Measurements from ENCODE around the gene KLHDC9.

The KLHDC9 gene

GRCh38 chr1:161098210-161099068 lies at the start of gene KLHDC9:
Gene KLHDC9, plus strand, starts transcription at chr1:161098361. Its CDS starts 175 bp downstream, at chr1:161098536.
- no peak for TF ChIP-seq LEF1 (IDR thresholded peaks at IDR 0.05; ENCODE audit: borderline replicate concordance)
- no peak for TF ChIP-seq NFRKB (IDR thresholded peaks at IDR 0.05)
- ChIA-PET POLR2A (interaction anchor here (0.7 to 2.2 kb wide), 5 partner anchors 19 to 101 kb away, joined by 3 to 8 read pairs (median 3); partner anchors contain the start of genes DEDD, NIT1, PFDN2 and UFC1), CTCF (interaction anchor here (0.6 to 2.2 kb wide), 5 partner anchors 11 to 336 kb away, joined by 3 to 9 read pairs (median 3); partner anchors contain the start of genes NIT1 and PFDN2)
- peak; percentile 79 for DNase-seq (ENCODE audit: extremely low spot score)

GRCh38 chr1:161048949-161049722 lies 49.0 kb upstream of the KLHDC9 start:
- ChIA-PET POLR2A (interaction anchor here (2.3 kb wide), 1 partner anchor 10 kb away, joined by 5 read pairs; no protein-coding TSS in a partner anchor), CTCF (no interaction called here)
- no peak for DNase-seq (ENCODE audit: extremely low spot score)
- no peak for TF ChIP-seq L3MBTL2 (conservative IDR thresholded peaks at IDR 0.05)
- TF ChIP-seq ARNT (IDR thresholded peaks at IDR 0.05), result no peak
- TF ChIP-seq FOXM1 (IDR thresholded peaks at IDR 0.05; ENCODE audit: borderline replicate concordance), result no peak
- TF ChIP-seq ELF4 (IDR thresholded peaks at IDR 0.05), result no peak
- TF ChIP-seq ZNF384 (IDR thresholded peaks at IDR 0.05), result no peak
- TF ChIP-seq FOXA1 (IDR thresholded peaks at IDR 0.05), result no peak
- TF ChIP-seq HDGF (IDR thresholded peaks at IDR 0.05; ENCODE audit: borderline replicate concordance), result no peak
- TF ChIP-seq FOXK2 (IDR thresholded peaks at IDR 0.05), result no peak
- TF ChIP-seq NFRKB (IDR thresholded peaks at IDR 0.05), result no peak
- TF ChIP-seq LEF1 (IDR thresholded peaks at IDR 0.05; ENCODE audit: borderline replicate concordance), result no peak
- no peak for TF ChIP-seq PKNOX1 (IDR thresholded peaks at IDR 0.05)
- TF ChIP-seq TARDBP (IDR thresholded peaks at IDR 0.05), result no peak
- TF ChIP-seq SUZ12 (IDR thresholded peaks at IDR 0.05), result no peak
- no peak for TF ChIP-seq CTBP1 (IDR thresholded peaks at IDR 0.05; ENCODE audit: borderline replicate concordance)
- TF ChIP-seq BHLHE40 (IDR thresholded peaks at IDR 0.05; ENCODE audit: borderline replicate concordance), result no peak
- no peak for TF ChIP-seq SP1 (IDR thresholded peaks at IDR 0.05)

DNA sequence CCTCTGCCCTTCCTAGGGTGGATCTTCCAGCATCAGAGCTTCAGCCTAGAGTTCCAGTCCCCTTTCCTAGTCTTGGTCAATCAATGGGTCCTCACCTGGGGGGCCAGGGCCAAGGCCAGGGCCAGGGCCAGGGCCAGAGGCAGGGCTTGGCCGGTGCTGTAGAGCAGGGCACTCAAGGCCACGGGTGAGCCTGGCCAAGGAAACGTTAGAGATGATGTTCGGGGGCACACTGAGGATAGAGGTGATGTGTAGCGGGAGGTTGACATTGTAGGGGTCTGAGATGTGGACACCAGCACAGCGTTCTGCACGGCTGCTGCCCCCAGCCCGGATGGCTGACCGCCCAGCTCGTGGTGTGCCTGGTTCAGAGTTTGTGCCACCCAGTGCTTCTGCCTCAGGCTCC lies 46.9 kb upstream of the KLHDC9 start:
- ChIA-PET CTCF (no interaction called here), POLR2A (no interaction called here)
- no peak for DNase-seq (ENCODE audit: extremely low spot score)
- TF ChIP-seq FOXM1 (IDR thresholded peaks at IDR 0.05; ENCODE audit: borderline replicate concordance) (no peak), ZNF384 (IDR thresholded peaks at IDR 0.05) (no peak), SUZ12 (IDR thresholded peaks at IDR 0.05) (no peak), HDGF (IDR thresholded peaks at IDR 0.05; ENCODE audit: borderline replicate concordance) (no peak), FOXA1 (IDR thresholded peaks at IDR 0.05) (no peak), LEF1 (IDR thresholded peaks at IDR 0.05; ENCODE audit: borderline replicate concordance) (no peak), PKNOX1 (IDR thresholded peaks at IDR 0.05) (no peak), ELF4 (IDR thresholded peaks at IDR 0.05) (no peak)

GRCh38 chr1:161052899-161053298 lies 45.3 kb upstream of the KLHDC9 start:
- POLR2A ChIA-PET, result no interaction called here
- TF ChIP-seq L3MBTL2 (conservative IDR thresholded peaks at IDR 0.05) (no peak), SP1 (IDR thresholded peaks at IDR 0.05) (no peak), FOXA1 (IDR thresholded peaks at IDR 0.05) (no peak), LEF1 (IDR thresholded peaks at IDR 0.05; ENCODE audit: borderline replicate concordance) (no peak), FOXK2 (IDR thresholded peaks at IDR 0.05) (no peak), HDGF (IDR thresholded peaks at IDR 0.05; ENCODE audit: borderline replicate concordance) (no peak), ARNT (IDR thresholded peaks at IDR 0.05) (no peak), FOXM1 (IDR thresholded peaks at IDR 0.05; ENCODE audit: borderline replicate concordance) (no peak), ELF4 (IDR thresholded peaks at IDR 0.05) (no peak), PKNOX1 (IDR thresholded peaks at IDR 0.05) (no peak), CTBP1 (IDR thresholded peaks at IDR 0.05; ENCODE audit: borderline replicate concordance) (no peak), ZNF384 (IDR thresholded peaks at IDR 0.05) (no peak), BHLHE40 (IDR thresholded peaks at IDR 0.05; ENCODE audit: borderline replicate concordance) (no peak)
- CTCF ChIA-PET, result no interaction called here
- DNase-seq (ENCODE audit: extremely low spot score), result no peak

DNA sequence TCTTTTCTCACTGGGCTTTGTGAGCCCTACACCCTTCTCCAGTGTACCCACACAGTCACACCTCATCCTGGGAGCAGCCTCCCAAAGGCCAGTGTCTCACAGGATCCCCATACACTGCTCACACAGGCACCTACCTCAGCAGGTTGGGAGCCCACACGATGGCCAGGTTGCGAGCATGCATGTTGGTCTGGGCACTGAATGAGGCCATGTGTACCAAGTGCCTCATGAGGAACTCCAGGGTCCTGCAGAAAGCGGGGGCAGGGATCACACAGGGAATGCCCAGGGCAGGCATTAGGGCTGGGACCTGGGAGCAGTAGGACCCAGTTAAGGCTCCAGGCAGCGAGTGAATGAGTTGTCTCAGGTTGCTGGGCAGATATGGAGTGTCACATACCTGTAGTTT lies 43.9 kb upstream of the KLHDC9 start:
- TF ChIP-seq ARNT (IDR thresholded peaks at IDR 0.05) (no peak), HDGF (IDR thresholded peaks at IDR 0.05; ENCODE audit: borderline replicate concordance) (no peak), ZNF384 (IDR thresholded peaks at IDR 0.05) (no peak), ELF4 (IDR thresholded peaks at IDR 0.05) (no peak), FOXK2 (IDR thresholded peaks at IDR 0.05) (no peak)
- ChIA-PET POLR2A (interaction anchor here (1.4 kb wide), 1 partner anchor 9 kb away, joined by 4 read pairs; the partner anchor contains the start of gene USF1), CTCF (no interaction called here)
- no peak for DNase-seq (ENCODE audit: extremely low spot score)

GRCh38 chr1:161054805-161055204 lies 43.4 kb upstream of the KLHDC9 start:
- CTCF ChIA-PET, result no interaction called here
- DNase-seq (ENCODE audit: extremely low spot score), result no peak

More at GRCh38 chr1:161054805-161055204, 43.4 kb upstream of the KLHDC9 start:
- POLR2A ChIA-PET, result interaction anchor here (1.3 to 1.4 kb wide), 2 partner anchors 9 kb away, joined by 4 read pairs; partner anchors contain the start of gene USF1
- no peak for TF ChIP-seq L3MBTL2 (conservative IDR thresholded peaks at IDR 0.05)
- no peak for TF ChIP-seq ARNT (IDR thresholded peaks at IDR 0.05)
- TF ChIP-seq FOXK2 (IDR thresholded peaks at IDR 0.05), result no peak
- TF ChIP-seq SUZ12 (IDR thresholded peaks at IDR 0.05), result no peak

All from HEK293T (cell line).